Measurements from ENCODE around the gene OR2C3. TPM values are rescaled to one million over a fixed set of nuclear protein-coding genes. Genes with fewer than 3 reads are reported as not detected.
"Not testable (repeated sequence)": the region's sequence is repeated elsewhere in the genome, so short reads cannot be mapped to it uniquely, and the experiment has no call there.

OR2C3 gene
- total RNA-seq, 1 experiment from 2014 or later, result not detected

DNA sequence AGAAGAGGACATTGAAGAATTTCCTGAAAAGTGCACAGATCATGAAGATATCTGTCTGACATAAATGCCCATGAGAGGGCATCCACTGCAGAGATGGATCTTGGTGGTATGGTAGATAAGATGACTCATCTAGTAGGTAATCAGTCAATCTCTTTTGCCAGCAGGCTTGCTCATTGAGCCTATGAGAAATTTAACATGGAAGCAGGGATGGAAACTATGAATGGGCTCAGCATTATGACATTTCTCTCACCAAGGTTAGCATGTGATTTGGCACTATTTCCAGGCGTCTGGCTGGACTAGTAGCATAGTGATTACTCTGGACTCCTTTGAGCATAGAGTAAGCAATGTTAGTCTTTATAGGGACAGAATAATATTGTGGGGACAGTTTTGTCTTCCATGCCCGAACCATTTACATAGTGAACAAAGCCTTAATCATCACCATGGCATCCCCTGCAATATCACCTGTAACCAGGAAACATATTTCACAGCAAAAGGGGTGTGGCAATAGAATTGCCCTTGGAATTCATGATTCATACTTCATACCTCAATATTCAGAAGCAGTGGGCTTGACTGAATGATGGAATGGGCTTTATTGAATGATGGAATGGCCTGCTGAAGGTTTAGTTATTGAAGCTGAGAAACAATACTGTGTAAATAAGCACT is 7.3 kb downstream of the OR2C3 start:
- in situ Hi-C loops (cut with HindIII; ENCODE audit: low sequenced_read_pairs), result no loop called here
- DNase-seq (ENCODE audit: low spot score), result no peak

GRCh38 chr1:247521886-247522285 is 14.4 kb downstream of the OR2C3 start:
- not testable (repeated sequence) for DNase-seq (ENCODE audit: low spot score)

GRCh38 chr1:247518613-247518891 is 17.7 kb downstream of the OR2C3 start:
- no peak for DNase-seq (ENCODE audit: low spot score)

More at GRCh38 chr1:247521886-247522285, 14.4 kb downstream of the OR2C3 start:
- in situ Hi-C loops (cut with HindIII; ENCODE audit: low sequenced_read_pairs), result not testable (repeated sequence)

DNA sequence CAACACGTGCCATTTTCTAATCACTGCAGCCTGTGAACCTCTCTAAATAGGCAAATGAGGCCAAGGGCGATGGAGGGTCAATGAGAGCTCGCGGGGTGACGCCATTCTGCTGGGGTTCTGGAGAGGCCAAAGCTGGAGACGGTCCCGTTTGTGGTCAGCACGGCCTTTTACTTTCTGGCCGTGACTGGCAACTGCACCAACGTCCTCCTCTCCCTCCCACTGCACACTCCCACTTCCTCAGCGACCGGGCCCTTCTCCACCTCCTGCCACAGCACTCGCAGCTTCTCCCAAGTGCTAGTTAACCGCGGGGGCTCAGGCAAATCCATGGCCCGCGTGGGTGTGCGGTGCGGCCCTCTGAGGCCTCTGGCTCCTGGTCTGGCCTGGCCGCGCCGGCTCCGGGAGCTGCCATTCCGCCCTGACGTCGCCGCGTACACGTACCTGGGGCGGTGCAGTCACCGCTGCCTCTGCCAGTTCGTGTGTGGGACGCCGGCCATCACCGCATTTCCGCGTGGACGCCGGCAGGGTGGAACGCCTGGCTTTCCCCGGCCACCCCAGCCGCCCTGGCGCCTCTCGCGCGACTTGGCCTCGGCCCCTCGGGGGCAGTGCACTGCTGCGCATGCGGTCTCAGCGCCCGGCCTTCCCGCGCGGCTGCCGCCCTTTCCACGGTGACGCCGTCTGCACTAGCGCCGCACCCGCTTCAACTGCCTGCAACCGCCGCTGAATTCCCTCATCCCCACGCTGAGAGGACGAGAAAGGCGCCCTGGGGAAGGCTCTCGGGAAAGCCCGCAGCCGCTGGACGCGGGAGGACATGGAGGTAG is 18.2 kb downstream of the OR2C3 start:
- in situ Hi-C loops (cut with HindIII; ENCODE audit: low sequenced_read_pairs), result no loop called here
- no peak for DNase-seq (ENCODE audit: low spot score)

More at GRCh38 chr1:247518613-247518891, 17.7 kb downstream of the OR2C3 start:
- in situ Hi-C loops (cut with HindIII; ENCODE audit: low sequenced_read_pairs), result no loop called here

GRCh38 chr1:247506831-247507230 is 29.4 kb downstream of the OR2C3 start:
- DNase-seq (ENCODE audit: low spot score), result peak; percentile 80
- in situ Hi-C loops (cut with HindIII; ENCODE audit: low sequenced_read_pairs), result no loop called here

DNA sequence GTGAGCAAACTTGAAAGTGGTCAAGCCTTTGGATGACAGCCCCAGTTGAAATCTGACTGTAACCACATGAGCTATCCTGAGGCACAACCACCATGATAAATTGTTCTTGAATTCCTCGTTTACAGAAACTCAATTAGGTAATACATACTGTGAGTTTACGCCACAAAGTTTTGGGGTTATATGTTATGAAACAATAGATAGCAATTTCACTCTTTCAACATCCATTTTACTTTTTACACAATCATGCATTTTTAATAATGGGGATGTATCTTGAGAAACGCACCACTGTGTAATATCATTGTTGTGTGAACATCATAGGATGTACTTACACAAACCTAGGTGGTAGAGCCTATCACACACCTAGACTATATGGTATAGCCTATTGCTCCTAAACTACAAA is 35.4 kb downstream of the OR2C3 start:
- DNase-seq (ENCODE audit: low spot score), result no peak
- in situ Hi-C loops (cut with HindIII; ENCODE audit: low sequenced_read_pairs), result no loop called here

DNA sequence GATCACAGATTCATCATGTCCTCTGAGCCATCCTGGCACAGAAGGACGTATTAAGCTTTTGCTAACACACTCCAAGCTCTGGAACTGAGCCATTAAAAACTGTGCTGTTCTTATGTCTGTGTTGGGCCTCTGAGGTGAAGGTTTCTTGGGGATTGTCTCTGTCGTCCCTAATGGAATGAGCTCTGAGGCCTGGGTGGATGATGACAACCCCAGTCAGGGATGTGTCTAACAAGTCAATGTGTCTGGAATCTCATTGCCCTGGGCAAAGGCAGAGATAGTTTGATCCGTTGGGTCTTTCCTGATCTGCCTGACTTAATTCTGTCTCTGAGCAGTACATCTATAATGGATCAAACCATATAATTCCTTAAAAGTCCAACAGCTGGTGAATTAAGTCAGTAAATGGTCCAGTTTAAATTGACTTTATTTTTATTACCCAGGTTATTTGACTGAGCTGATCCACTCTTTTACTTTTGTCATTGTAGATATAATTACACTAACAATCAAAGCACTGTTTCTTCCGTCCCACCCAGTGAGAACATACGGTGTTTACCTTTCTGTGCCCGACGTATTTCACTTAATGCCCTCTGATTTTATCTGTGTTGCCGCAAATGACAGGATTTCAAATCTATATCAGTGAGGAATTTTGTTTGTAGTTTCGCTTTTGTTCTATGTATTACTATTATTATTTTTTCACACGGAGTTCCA is 39.5 kb downstream of the OR2C3 start:
- in situ Hi-C loops (cut with HindIII; ENCODE audit: low sequenced_read_pairs), result no loop called here
- peak; percentile 30 for DNase-seq (ENCODE audit: low spot score)

DNA sequence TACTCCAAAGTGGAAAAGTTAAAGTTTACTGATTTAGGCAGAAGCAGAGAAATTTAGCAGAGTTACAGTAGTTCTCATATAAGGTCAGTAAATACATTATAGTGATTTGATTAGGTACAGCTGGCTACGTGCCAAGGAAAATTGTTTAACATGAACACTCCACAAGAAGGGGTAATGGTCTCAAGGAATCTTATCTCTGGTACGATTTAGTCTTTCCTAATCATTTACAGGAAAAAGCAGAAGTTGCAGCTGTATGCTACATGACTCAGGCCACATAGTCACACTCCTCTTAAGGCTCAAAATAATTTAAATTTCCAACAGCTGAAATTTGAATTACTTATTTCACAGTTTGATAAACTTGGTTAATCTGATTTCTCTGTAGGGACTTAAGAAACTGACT is 41.5 kb downstream of the OR2C3 start:
- in situ Hi-C loops (cut with HindIII; ENCODE audit: low sequenced_read_pairs), result no loop called here
- DNase-seq (ENCODE audit: low spot score), result no peak

DNA sequence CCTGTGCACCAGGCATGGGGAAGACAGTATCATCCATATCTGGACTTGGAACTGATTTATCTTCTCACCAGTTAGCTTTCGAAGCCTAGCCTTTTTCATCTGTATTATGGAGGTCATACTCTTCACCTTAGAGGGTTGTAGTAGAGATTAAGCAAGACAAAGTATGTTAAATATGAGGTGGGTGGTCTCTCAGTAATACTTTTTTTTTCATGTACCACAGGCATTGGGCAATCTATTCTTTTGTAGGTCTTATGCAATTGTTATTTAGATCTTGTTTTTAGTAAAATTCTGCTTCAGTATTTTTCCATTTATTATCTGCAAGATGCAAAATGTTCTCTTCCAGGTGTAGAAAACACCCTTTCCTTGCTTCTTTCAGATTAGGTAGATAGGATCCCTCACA is 43.1 kb downstream of the OR2C3 start:
- in situ Hi-C loops (cut with HindIII; ENCODE audit: low sequenced_read_pairs), result no loop called here
- no peak for DNase-seq (ENCODE audit: low spot score)

DNA sequence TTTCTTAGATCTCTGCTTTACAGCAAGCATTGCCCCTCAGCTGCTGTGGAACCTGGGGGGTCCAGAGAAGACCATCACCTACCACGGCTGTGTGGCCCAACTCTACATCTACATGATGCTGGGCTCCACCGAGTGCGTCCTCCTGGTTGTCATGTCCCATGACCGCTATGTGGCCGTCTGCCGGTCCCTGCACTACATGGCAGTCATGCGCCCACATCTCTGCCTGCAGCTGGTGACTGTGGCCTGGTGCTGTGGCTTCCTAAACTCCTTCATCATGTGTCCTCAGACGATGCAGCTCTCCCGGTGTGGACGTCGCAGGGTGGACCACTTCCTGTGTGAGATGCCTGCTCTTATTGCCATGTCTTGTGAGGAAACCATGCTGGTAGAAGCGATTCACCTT is 44.9 kb downstream of the OR2C3 start:
- in situ Hi-C loops (cut with HindIII; ENCODE audit: low sequenced_read_pairs), result no loop called here
- DNase-seq (ENCODE audit: low spot score), result no peak

GRCh38 chr1:247487057-247487456 is 49.2 kb downstream of the OR2C3 start:
- peak; percentile 54 for DNase-seq (ENCODE audit: low spot score)
- in situ Hi-C loops (cut with HindIII; ENCODE audit: low sequenced_read_pairs), result no loop called here

GRCh38 chr1:247482747-247483146 is 53.5 kb downstream of the OR2C3 start:
- in situ Hi-C loops (cut with HindIII; ENCODE audit: low sequenced_read_pairs), result no loop called here
- DNase-seq (ENCODE audit: low spot score), result no peak

DNA sequence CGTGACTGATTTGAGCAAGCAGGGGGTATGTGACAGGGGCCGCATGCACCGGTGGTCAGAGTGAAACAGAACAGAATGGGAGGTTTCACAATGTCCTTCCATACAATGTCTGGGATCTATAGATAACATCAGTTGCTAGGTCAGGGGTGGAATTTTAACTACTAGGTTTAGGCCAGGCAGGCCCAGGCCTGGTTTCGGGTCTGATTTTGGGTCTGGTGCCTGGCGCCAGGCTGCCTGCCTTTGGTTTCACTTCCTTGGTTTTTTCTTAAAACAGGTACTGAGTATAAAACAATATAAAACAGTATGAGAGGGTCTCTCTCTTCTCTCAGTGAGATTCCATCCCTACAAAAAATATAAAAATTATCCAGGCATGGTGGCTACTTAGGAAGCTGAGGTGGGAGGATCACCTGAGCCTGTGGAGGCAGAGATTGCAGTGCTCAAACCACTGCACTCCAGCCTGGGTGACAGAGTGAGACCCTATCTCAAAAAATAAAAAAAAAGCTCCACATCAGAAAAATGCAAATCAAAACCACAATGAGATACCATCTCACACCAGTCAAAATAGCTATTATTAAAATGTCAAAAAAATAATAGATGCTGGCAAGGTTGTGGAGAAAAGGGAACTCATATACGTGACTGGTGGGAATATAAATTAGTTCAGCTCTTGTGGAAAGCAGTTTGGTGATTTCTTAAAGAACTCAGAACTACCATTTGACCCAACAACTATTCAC is 59.7 kb downstream of the OR2C3 start:
- in situ Hi-C loops (cut with HindIII; ENCODE audit: low sequenced_read_pairs); DNase-seq (ENCODE audit: low spot score): not testable (repeated sequence)

DNA sequence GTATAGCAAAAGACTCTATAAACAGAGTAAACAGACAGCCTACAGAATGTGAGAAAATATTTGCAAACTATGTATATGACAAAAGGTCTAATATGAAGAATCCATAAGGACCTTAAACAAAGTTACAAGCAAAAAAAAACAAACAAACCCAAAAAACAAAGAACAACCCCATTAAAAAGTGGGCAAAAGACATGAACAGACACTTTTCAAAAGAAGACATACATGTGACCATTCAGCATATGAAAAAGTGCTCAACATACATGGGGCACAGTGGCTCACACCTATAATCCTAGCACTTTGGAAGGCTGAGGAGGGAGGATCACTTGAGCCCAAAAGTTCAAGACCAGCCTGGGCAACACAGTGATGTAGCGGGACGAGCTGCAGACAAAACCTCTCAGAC is 60.4 kb downstream of the OR2C3 start:
- in situ Hi-C loops (cut with HindIII; ENCODE audit: low sequenced_read_pairs), result no loop called here
- no peak for DNase-seq (ENCODE audit: low spot score)

Other genes starting within 250 kb of the OR2C3 start
- gene ZNF496, start 204.6 kb downstream of the OR2C3 start, total RNA-seq (2014; rRNA removed; shearing (Covaris generic)), result 42.5 and 61.8 TPM in 2 replicates
- gene NLRP3, start 120.3 kb downstream of the OR2C3 start, total RNA-seq (2014; rRNA removed; shearing (Covaris generic)), result not detected in 2 replicates
- not detected in 2 replicates for gene OR2B11, start 78.3 kb downstream of the OR2C3 start, total RNA-seq (2014; rRNA removed; shearing (Covaris generic))
- not detected in 2 replicates for gene GCSAML, start 12.7 kb upstream of the OR2C3 start, total RNA-seq (2014; rRNA removed; shearing (Covaris generic))
- gene OR2G2, start 51.9 kb upstream of the OR2C3 start, total RNA-seq (2014; rRNA removed; shearing (Covaris generic)), result not detected in 2 replicates
- gene OR2G3, start 69.1 kb upstream of the OR2C3 start, total RNA-seq (2014; rRNA removed; shearing (Covaris generic)), result not detected in 2 replicates
- not detected in 2 replicates for gene OR13G1, start 143.3 kb upstream of the OR2C3 start, total RNA-seq (2014; rRNA removed; shearing (Covaris generic))
- not detected in 2 replicates for gene OR6F1, start 180.2 kb upstream of the OR2C3 start, total RNA-seq (2014; rRNA removed; shearing (Covaris generic))
- gene OR14K1, start 202.2 kb upstream of the OR2C3 start, total RNA-seq (2014; rRNA removed; shearing (Covaris generic)), result not detected in 2 replicates
- gene OR14A2, start 211.7 kb upstream of the OR2C3 start, total RNA-seq (2014; rRNA removed; shearing (Covaris generic)), result not detected in 2 replicates
- not detected in 2 replicates for gene OR1C1, start 224.1 kb upstream of the OR2C3 start, total RNA-seq (2014; rRNA removed; shearing (Covaris generic))

Measured in G401 (cell line).